Fibroblast of lung (primary cell): Measurements from ENCODE around the gene SLC37A1. TPM values are rescaled to one million over a fixed set of nuclear protein-coding genes. Genes with fewer than 3 reads are reported as not detected.

ENCODE experiments used
- DNase-seq, 2 donors: peaks; one replicate each; pipeline versions ENCODE4 v3.0.0 to v3.0.0-alpha.2; 2010; ENCODE audit warnings: low read depth in 2 of 2
- H2AFZ ChIP-seq: 2 replicates; pipeline ENCODE4 v1.5.1; 2012; ENCODE audit warnings: low read length, control low read depth, inconsistent platforms
- H3K27ac ChIP-seq: 2 replicates; pipeline ENCODE4 v1.5.1; 2011; ENCODE audit warnings: low read length, control low read depth; ENCODE audit not compliant: insufficient read depth
- H3K27me3 ChIP-seq: 2 replicates; pipeline ENCODE4 v1.5.1; 2011; ENCODE audit warnings: mild to moderate bottlenecking, low read length; ENCODE audit not compliant: control insufficient read depth, insufficient read depth
- H3K36me3 ChIP-seq: 2 replicates; pipeline ENCODE4 v1.5.1; 2011; ENCODE audit warnings: low read length; ENCODE audit not compliant: control insufficient read depth, insufficient read depth
- H3K4me1 ChIP-seq: 2 replicates; pipeline ENCODE4 v1.5.1; 2011; ENCODE audit warnings: low read length; ENCODE audit not compliant: control insufficient read depth, insufficient read depth; ENCODE audit errors: extremely low read depth
- H3K4me2 ChIP-seq: 2 replicates; pipeline ENCODE4 v1.5.1; 2011; ENCODE audit warnings: low read length, control low read depth; ENCODE audit not compliant: insufficient read depth; ENCODE audit errors: extremely low read depth
- H3K4me3 ChIP-seq, 4 experiments: fragments of 200-600 bp in 1 of 4; sonication (generic) in 1 of 4; replicated peaks in 1 of 4; 2 replicates each; pipeline ENCODE4 v1.5.1; 2011 to 2016; ENCODE audit warnings: low read length in 4 of 4, low read depth in 3 of 4, mild to moderate bottlenecking in 3 of 4, control low read depth in 2 of 4, inconsistent platforms in 1 of 4, mixed read lengths in 1 of 4; ENCODE audit not compliant: insufficient read depth in 1 of 4; ENCODE audit errors: control extremely low read depth in 1 of 4
- H3K79me2 ChIP-seq: 2 replicates; pipeline ENCODE4 v1.5.1; 2012; ENCODE audit warnings: mild to moderate bottlenecking, low read length, inconsistent platforms; ENCODE audit not compliant: control insufficient read depth, insufficient read depth
- H3K9ac ChIP-seq: 2 replicates; pipeline ENCODE4 v1.5.1; 2011; ENCODE audit warnings: mild to moderate bottlenecking, low read length, control low read depth; ENCODE audit not compliant: insufficient read depth
- H3K9me3 ChIP-seq: 2 replicates; pipeline ENCODE4 v1.5.1; 2012; ENCODE audit warnings: low read depth, low read length; ENCODE audit not compliant: control insufficient read depth, insufficient read depth
- H4K20me1 ChIP-seq: 2 replicates; pipeline ENCODE4 v1.5.1; 2011; ENCODE audit warnings: low read length; ENCODE audit not compliant: control insufficient read depth, insufficient read depth; ENCODE audit errors: extremely low read depth
- EZH2 ChIP-seq: IDR thresholded peaks from 2 replicates; pipeline ENCODE4 v1.5.1; 2012; ENCODE audit warnings: low read length, control low read depth, mild to moderate bottlenecking; ENCODE audit errors: missing control alignments
- polyA plus RNA-seq, 2 donors: library from polyadenylated mRNA; depleted of rRNA in 1 of 2; stranded (reverse) in 1 of 2; unstranded in 1 of 2; fragments of >200 nt; gene quantifications; 2 replicates each; pipeline ENCODE4 v1.2.1, GENCODE V29; 2011 to 2012; ENCODE audit warnings: missing spikeins in 1 of 2
- total RNA-seq: library from RNA; depleted of rRNA; stranded (reverse); fragments of >200 nt; gene quantifications from 2 replicates; pipeline ENCODE4 v1.2.1, GENCODE V29; 2014
- TF ChIP-seq, protein P1 (sequence below), 2 donors: IDR thresholded peaks in 1 of 2; conservative IDR thresholded peaks in 1 of 2; 1 replicate in 1 of 2; 2 replicates in 1 of 2; pipeline ENCODE4 v1.5.1; 2011 to 2012; ENCODE audit warnings: low read length in 2 of 2, control low read depth in 1 of 2, inconsistent platforms in 1 of 2, low read depth in 1 of 2, mild to moderate bottlenecking in 1 of 2

SLC37A1 gene
- total and polyA plus RNA-seq, 2 donors (not counting 1 experiment from before 2014, with no cell fraction given): 0.42 to 6.4 TPM

DNA sequence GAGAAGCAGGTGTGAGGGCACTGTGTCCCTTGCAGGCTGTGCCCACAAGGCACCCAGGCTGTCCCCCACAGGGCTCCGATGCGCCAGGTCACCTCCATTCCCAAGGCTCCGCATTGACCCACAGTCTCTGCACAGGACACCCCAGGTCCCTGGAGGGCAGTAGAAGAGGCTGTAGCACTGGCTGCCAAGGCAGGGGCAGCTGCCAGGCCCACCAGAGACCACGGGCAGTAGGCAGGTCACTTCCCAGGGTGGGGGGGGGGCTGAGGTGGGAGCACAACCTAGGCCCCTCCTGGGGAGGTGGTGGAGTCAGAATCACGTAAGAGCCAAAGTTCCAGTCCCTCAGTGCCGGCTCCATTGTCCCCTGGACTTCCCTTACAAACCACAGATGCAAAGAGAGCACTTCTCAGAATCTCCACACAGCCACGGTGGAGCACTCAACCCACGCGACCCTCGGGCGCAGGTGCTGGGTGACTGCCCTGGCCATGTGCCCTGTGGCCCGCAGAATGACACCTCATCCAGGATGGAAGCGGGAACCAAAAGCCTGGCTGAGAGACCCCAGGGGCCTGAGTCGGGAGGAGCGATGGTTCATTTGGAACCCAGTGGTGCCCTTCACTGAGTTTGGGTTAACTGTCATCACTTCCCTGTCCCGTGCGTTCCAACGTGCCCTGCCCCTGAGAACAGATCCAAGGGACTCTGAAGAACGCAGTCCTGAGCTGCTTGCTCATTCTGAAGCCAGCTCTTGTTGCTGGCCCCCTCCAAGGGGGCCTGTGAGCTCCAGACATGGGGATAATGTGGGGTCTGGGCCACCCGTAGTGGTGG, 70.0 kb downstream of the SLC37A1 start:
- Histone ChIP-seq H4K20me1 (no peaks in the 10 kb centered on the region), H3K4me1 (no peaks in the 10 kb centered on the region), H3K27ac (no peak overlapping the region), H3K9me3 (no peaks in the 10 kb centered on the region), H2AFZ (no peak overlapping the region), H3K4me3 (no peak overlapping the region), H3K27me3 (no peaks in the 10 kb centered on the region), H3K79me2 (no peaks in the 10 kb centered on the region), H3K4me2 (no peak overlapping the region), H3K9ac (no peak overlapping the region), H3K36me3 (no peaks in the 10 kb centered on the region)
- DNase-seq: no peak
- no peak for TF ChIP-seq EZH2
- TF ChIP-seq, protein P1, sequence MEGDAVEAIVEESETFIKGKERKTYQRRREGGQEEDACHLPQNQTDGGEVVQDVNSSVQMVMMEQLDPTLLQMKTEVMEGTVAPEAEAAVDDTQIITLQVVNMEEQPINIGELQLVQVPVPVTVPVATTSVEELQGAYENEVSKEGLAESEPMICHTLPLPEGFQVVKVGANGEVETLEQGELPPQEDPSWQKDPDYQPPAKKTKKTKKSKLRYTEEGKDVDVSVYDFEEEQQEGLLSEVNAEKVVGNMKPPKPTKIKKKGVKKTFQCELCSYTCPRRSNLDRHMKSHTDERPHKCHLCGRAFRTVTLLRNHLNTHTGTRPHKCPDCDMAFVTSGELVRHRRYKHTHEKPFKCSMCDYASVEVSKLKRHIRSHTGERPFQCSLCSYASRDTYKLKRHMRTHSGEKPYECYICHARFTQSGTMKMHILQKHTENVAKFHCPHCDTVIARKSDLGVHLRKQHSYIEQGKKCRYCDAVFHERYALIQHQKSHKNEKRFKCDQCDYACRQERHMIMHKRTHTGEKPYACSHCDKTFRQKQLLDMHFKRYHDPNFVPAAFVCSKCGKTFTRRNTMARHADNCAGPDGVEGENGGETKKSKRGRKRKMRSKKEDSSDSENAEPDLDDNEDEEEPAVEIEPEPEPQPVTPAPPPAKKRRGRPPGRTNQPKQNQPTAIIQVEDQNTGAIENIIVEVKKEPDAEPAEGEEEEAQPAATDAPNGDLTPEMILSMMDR (conservative IDR thresholded peaks at IDR 0.05 in 1 of 2, IDR thresholded peaks at IDR 0.05 in 1 of 2; ENCODE audit: low read depth in 1 of 2, low read length in 2 of 2): no peak

DNA sequence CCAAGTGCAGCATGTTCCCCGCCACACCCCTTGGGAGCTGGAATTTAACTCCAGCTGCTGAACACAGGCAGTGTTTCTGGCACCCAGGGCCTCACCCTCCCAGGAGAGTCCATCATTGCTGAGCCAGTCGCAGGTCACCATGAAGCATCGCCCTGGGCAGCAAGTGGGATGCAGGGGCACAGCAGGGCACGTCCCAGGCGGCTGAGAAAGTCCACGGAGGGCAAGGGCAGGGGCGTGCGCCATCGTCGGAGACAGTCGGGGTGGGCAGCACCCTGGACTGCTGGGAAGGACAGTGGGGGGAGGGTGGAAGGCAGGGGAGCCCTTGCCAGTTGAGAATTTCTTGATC, 70.6 kb downstream of the SLC37A1 start:
- Histone ChIP-seq H3K36me3 (no peaks in the 10 kb centered on the region), H3K27ac (no peak overlapping the region), H3K27me3 (no peaks in the 10 kb centered on the region), H2AFZ (no peak overlapping the region), H3K4me3 (no peak overlapping the region), H3K9me3 (no peaks in the 10 kb centered on the region), H3K4me1 (no peaks in the 10 kb centered on the region), H4K20me1 (no peaks in the 10 kb centered on the region), H3K79me2 (no peaks in the 10 kb centered on the region), H3K4me2 (no peak overlapping the region), H3K9ac (peak overlapping the region; percentile 7)
- TF ChIP-seq, protein P1 (conservative IDR thresholded peaks at IDR 0.05 in 1 of 2, IDR thresholded peaks at IDR 0.05 in 1 of 2; ENCODE audit: low read depth in 1 of 2, low read length in 2 of 2): no peak
- no peak for TF ChIP-seq EZH2
- DNase-seq: no peak

DNA sequence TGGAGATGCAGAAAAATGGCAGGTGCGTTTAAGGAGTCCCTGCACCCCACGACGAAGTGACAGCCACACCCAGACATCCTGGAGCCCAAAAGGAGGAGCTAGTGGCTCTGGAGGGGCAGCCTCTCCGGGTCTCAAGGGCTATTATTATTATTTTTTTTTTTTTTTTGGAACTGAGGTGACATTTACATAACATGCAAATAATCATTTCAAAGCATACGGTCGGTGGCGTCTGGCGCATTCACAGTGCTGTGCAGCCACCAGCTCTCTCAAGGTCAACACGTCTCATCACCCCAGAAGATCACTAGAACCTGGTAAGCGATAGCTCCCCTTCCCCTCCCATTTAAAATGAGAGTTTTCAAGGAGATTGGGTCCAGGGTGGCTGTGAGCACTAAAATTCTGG, 72.2 kb downstream of the SLC37A1 start:
- H3K9me3 ChIP-seq: no peaks in the 10 kb centered on the region
- no peak overlapping the region for H3K4me2 ChIP-seq
- H3K9ac ChIP-seq: no peak overlapping the region
- TF ChIP-seq EZH2: no peak
- TF ChIP-seq, protein P1 (conservative IDR thresholded peaks at IDR 0.05 in 1 of 2, IDR thresholded peaks at IDR 0.05 in 1 of 2; ENCODE audit: low read depth in 1 of 2, low read length in 2 of 2): no peak
- H3K4me3 ChIP-seq: no peak overlapping the region
- H3K79me2 ChIP-seq: no peaks in the 10 kb centered on the region
- H3K27me3 ChIP-seq: no peaks in the 10 kb centered on the region
- H3K4me1 ChIP-seq: no peaks in the 10 kb centered on the region
- no peak overlapping the region for H3K27ac ChIP-seq
- DNase-seq: no peak
- no peak overlapping the region for H2AFZ ChIP-seq
- H4K20me1 ChIP-seq: no peaks in the 10 kb centered on the region
- no peaks in the 10 kb centered on the region for H3K36me3 ChIP-seq
